NCI-H146 (cell line): ENCODE results near the gene RGSL1.

Experiments
- DNase-seq: peaks from one replicate; lab custom pipeline; 2025; lab: John Stamatoyannopoulos, UW

RGSL1 gene

DNA sequence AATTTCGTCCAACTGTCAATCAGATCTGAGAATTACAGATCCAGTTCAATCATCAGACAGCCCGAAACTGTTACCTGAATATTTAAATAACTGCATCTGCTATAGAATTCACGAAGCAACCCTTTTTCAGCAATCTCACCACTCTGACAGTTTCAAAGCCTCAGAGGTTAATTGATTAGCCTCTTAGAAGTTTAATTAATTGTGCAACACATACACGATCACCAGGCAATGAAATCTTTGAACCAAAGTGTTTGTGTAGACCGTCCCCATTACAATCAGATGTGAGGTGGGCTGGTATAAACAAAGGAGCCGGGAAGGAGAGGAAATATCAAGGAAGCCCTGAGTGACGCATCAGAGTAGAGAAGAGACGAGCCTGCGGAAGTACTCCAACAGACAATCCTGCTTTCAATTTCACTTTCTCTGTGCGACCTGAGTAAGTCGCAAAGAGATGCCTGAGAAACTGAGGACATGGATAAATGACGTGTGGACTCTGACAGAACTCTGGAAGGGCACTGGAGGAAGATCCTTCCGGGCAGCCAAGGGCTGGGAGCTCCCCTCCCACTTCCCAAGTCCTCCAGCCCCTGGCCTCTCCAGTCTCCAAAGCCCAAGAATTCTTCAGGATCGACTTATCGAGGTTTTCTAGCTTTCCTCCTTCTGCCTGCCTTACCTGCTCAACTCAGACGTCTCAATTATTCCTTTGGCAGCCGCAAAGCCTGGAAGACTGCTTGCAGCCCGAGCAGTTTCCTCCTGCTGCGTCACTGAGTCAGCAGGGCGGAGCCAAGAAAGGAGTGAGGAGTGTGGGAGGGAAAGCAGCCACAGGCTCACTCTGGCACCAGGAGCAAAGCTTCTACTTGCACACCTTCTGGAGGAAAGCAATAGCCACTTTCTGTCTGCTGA lies 138.8 kb downstream of the RGSL1 start, which contains the start of gene RNASEL:
TSS of gene RNASEL (minus strand) at position 757 of the 897 bp plus-strand sequence. CDS start 2,450 bp downstream, outside the sequence.
- no peak for DNase-seq

- DNase-seq = no peak
These were observed 139.6 kb downstream of the RGSL1 start for GRCh38 chr1:182589520-182589919.

- DNase-seq = no peak
These were observed 140.0 kb downstream of the RGSL1 start for GRCh38 chr1:182589931-182590330.

- DNase-seq = peak; percentile 64
These were observed 145.8 kb downstream of the RGSL1 start for GRCh38 chr1:182595641-182596240.

GRCh38 chr1:182596934-182597333 lies 147.0 kb downstream of the RGSL1 start:
- DNase-seq = no peak

GRCh38 chr1:182598296-182598695 lies 148.3 kb downstream of the RGSL1 start:
- DNase-seq = no peak

GRCh38 chr1:182599339-182599738 lies 149.4 kb downstream of the RGSL1 start:
- DNase-seq = no peak

GRCh38 chr1:182600036-182600713 lies 150.2 kb downstream of the RGSL1 start:
- DNase-seq = no peak

DNA sequence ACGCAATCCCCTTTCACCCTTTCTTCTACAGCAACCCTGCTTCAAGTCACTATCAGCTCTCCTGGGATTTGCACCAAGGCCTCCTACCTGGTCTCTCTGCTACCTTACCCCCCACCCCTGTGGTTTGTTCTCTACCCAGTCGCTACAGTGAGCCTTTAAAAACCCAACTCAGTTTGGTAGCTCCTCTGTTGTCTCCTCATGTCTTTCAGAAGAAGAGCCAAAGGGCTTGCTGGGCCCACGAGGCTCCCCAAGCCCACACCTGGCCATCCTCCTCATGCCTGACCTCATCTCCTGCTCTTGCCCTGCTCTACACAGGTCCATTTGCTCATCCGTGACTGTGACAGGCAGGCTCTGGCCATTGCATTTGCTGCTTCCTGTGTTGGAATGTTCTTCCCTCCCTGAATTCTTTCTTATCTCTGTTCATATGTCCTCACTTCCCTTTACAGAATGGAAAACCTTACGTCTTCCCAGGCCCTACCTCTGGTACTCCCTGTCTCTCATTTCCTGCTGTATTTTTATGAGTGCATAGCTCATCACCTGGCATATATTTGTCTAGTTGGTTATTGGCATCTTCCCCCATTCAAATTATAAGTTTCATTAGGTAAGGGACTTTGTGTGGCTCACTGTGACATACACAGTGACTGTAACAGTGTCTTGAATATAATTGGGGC lies 150.9 kb downstream of the RGSL1 start:
- DNase-seq = no peak

DNA sequence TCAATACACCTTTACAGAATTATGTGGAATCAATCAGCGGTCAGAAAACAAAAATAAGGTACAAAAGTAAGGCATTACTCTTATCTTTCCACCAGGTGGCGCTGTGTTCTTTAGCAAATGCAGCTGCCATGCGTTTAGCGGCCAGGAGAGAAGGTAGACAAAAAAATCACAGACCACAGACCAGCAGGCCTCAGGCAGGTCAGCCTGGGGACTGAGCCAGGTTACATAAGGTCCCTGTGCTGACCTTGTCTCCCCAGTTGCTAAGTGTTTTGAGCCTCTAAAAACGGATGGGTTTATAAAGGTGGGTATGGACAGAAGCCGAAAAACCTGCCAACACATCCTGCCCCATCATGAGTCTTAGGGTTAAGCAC lies 151.5 kb downstream of the RGSL1 start:
- DNase-seq = peak; percentile 89

GRCh38 chr1:182601913-182602312 lies 152.0 kb downstream of the RGSL1 start:
- DNase-seq = peak; percentile 85

- peak; percentile 11 for DNase-seq
These were observed 153.1 kb downstream of the RGSL1 start for GRCh38 chr1:182602935-182603645.

- DNase-seq = peak; percentile 77
These were observed 153.8 kb downstream of the RGSL1 start for GRCh38 chr1:182603646-182604174.

DNA sequence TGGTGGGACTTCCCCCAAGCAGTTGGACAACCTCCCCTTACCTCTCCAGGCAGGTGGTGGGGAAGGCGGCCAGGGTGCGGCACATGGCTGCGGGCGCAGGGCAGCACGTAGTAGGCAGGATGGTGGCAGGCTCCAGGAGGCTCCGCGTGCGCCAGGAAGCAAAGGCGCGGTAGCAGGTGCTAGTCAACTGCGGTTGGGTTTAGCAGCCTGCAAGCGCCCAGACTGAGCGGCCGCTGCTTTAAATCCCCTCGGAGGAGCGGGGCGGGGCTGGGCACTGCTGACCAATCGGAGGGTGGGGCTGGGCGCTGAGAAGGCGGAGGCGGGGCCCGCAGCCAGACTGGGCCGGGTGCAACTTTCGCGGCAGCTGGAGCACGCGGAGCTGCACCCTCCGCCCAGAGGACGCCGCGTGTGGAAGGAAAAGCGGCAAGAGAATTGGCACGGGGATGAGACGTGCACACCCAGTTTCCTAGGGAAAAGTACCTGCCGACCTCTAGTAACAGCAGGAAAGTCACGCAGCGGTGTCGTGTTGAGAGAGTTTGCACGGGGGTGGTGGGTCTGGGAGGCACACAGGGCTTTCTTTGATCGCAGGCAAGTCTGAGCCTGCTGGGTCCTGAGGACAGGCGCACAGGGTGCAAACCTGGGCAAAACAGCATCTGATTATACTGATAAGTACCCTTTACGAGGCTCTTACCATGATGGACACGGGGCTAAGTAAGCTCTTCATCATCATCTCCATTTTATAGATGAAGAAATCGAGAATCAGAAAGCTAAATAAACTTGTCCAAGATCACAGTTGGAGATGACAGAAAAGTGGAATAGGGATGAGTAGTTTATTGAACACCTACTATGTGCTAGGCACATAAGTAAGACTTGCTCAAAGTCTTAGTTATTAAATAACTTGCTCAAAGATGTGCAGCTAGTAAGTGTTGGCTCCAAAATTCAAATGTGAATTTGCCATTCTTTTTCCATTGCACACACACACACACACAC lies 154.5 kb downstream of the RGSL1 start, which contains the start of gene RGS16:
TSS of gene RGS16 (minus strand) at position 215 of the 990 bp plus-strand sequence. CDS start at position 85, 130 bp downstream.
- DNase-seq = peak; percentile 95

DNA sequence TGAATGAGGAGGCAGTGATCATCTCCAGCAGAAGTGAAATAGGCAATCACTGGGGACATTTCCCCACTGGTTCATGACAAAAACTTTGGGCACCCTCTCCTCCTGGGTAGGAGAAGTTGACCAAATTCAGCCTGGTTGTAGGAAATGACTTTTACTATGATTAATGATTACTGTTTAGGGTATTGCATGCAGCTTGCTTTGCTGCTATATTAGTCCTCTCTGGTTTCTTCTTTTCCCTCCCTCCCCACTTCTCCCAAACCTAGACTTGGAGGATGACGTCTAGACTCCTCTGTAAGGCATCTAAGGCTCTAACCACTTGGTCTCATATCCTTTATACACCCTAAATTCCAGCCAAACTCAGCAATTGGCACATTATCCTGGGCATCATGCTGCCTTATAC lies 157.6 kb downstream of the RGSL1 start:
- DNase-seq = no peak

DNA sequence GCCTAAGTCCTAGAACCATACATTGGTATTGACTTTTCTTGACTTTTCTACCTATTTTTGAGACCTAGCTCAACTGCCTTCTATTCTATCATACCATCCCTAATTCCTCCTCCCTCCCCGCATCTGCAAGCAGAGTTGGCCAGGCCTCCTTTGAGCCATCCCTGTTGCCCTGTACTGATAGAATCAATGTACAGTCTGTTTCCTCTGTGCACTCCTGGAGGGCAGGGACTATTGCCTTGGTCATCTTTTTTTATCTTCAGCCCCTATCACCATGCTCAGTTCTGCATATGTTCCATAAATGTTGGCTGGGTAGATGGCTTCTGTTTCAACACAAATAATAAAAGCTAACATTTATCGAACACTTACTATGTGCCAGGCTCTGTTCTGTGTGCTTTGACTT lies 158.3 kb downstream of the RGSL1 start:
- DNase-seq = no peak

DNA sequence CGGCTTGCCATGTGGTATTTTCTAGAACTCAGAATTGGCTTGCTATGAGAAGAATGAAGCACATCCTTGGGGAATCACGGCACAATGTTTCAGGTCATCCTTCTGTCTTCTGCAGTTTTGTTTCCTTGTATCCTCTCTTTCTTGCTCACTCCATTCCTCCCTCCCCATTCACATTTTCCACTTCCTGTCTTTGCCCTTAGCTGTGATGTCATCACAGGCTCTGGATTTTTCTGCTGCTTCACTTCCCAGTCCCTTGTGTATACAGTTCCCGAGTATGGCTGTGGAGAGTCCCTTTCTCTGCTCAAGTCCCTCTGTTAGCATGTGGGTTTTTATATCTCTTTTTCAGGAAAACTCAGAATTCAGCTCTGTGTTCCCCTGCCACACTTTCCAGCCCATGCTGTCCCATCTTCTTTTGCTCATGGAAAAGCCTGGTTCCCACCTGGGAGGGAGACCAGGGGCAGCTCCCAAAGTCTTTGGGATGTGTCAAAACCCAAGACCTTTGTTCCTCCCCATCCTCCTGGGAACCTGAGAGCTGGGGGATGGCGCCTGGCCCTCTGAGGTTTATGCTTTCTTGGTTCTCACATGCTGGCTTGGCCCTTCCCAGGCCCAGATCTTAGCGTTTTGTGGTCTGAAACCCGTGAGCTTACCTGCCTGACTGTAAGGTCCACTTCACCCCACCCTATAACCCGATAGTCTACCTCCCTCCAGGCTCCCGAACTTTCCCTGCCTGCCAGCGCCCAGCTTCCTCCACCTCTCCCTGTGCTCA lies 159.1 kb downstream of the RGSL1 start:
- no peak for DNase-seq
